Cardiac muscle cell (in vitro differentiated cells and primary cell): ENCODE results near the gene CYTH4. TPM values are rescaled to one million over a fixed set of nuclear protein-coding genes. Genes with fewer than 3 reads are reported as not detected.

Experiments used
- DNase-seq, 2 donors: peaks; one replicate each; pipeline versions ENCODE4 v3.0.0 to v3.0.0-alpha.2; 2010 to 2017; ENCODE audit warnings: low read depth in 1 of 2, low spot score in 1 of 2
- H3K27ac ChIP-seq: fragments of 200-600 bp; sonication (generic); 2 replicates; pipeline ENCODE4 v1.5.1; 2016
- H3K27me3 ChIP-seq: fragments of 200-600 bp; sonication (generic); 2 replicates; pipeline ENCODE4 v1.6.0; 2016; ENCODE audit warnings: control low read depth
- H3K36me3 ChIP-seq: fragments of 200-600 bp; sonication (generic); 2 replicates; pipeline ENCODE4 v1.5.1; 2016; ENCODE audit warnings: control low read depth
- H3K4me1 ChIP-seq: fragments of 200-600 bp; sonication (generic); 2 replicates; pipeline ENCODE4 v1.8.1; 2017; ENCODE audit warnings: low read depth, mild to moderate bottlenecking, mixed run types
- H3K4me3 ChIP-seq: fragments of 200-600 bp; sonication (generic); 2 replicates; pipeline ENCODE4 v1.5.1; 2016; ENCODE audit warnings: mild to moderate bottlenecking
- H3K9me3 ChIP-seq: fragments of 200-600 bp; sonication (generic); 2 replicates; pipeline ENCODE4 v1.5.1; 2017; ENCODE audit warnings: low read depth, mild to moderate bottlenecking, control low read depth
- CTCF ChIP-seq: IDR thresholded peaks from 2 replicates; pipeline ENCODE4 v1.5.1; 2012; ENCODE audit warnings: low read depth, mild to moderate bottlenecking, low read length
- polyA plus RNA-seq: library from polyadenylated mRNA; unstranded; fragments of >200 nt; fragmentation: Nextera tagmentation; extraction: Ambion mirVana; gene quantifications from 2 replicates; pipeline ENCODE4 v1.2.1, GENCODE V29; 2016
- total RNA-seq: library from RNA; depleted of rRNA; stranded (reverse); fragments of >200 nt; gene quantifications from 2 replicates; pipeline ENCODE4 v1.2.3, GENCODE V29; 2016

Gene CYTH4
- total and polyA plus RNA-seq, 2 experiments from 2014 or later: not detected

GRCh38 chr22:37290737-37291136 is 8.4 kb downstream of the CYTH4 start:
- TF ChIP-seq CTCF: no peak
- Histone ChIP-seq H3K27me3 (no peaks in the 10 kb centered on the region), H3K4me3 (no peak overlapping the region), H3K4me1 (no peaks in the 10 kb centered on the region), H3K9me3 (no peaks in the 10 kb centered on the region), H3K36me3 (no peaks in the 10 kb centered on the region), H3K27ac (no peak overlapping the region)
- DNase-seq: no peak

GRCh38 chr22:37291559-37292298 is 9.4 kb downstream of the CYTH4 start:
- no peak overlapping the region for H3K27ac ChIP-seq
- no peaks in the 10 kb centered on the region for H3K9me3 ChIP-seq
- H3K4me3 ChIP-seq: no peak overlapping the region
- H3K4me1 ChIP-seq: no peaks in the 10 kb centered on the region
- no peaks in the 10 kb centered on the region for H3K36me3 ChIP-seq
- no peak for DNase-seq
- no peak for TF ChIP-seq CTCF
- H3K27me3 ChIP-seq: no peaks in the 10 kb centered on the region

GRCh38 chr22:37292641-37293040 is 10.3 kb downstream of the CYTH4 start:
- TF ChIP-seq CTCF: no peak
- Histone ChIP-seq H3K4me3 (no peak overlapping the region), H3K9me3 (no peaks in the 10 kb centered on the region), H3K36me3 (no peaks in the 10 kb centered on the region), H3K27me3 (no peaks in the 10 kb centered on the region), H3K27ac (no peak overlapping the region), H3K4me1 (no peaks in the 10 kb centered on the region)
- no peak for DNase-seq

- no peak overlapping the region for H3K27ac ChIP-seq
- no peaks in the 10 kb centered on the region for H3K9me3 ChIP-seq
- DNase-seq: no peak
- TF ChIP-seq CTCF: no peak
- H3K4me3 ChIP-seq: no peak overlapping the region
- H3K36me3 ChIP-seq: no peaks in the 10 kb centered on the region
- H3K4me1 ChIP-seq: no peaks in the 10 kb centered on the region
- no peaks in the 10 kb centered on the region for H3K27me3 ChIP-seq
Measured at GRCh38 chr22:37293172-37293571, 10.9 kb downstream of the CYTH4 start.

- H3K9me3 ChIP-seq: no peaks in the 10 kb centered on the region
- no peak for TF ChIP-seq CTCF
- no peak overlapping the region for H3K27ac ChIP-seq
- H3K27me3 ChIP-seq: no peaks in the 10 kb centered on the region
- H3K4me1 ChIP-seq: no peaks in the 10 kb centered on the region
- H3K4me3 ChIP-seq: no peak overlapping the region
- no peaks in the 10 kb centered on the region for H3K36me3 ChIP-seq
- DNase-seq: no peak
Measured at GRCh38 chr22:37294747-37295146, 12.4 kb downstream of the CYTH4 start.
